ENCODE measurements around the gene PLEKHG4B.

PLEKHG4B gene

DNA sequence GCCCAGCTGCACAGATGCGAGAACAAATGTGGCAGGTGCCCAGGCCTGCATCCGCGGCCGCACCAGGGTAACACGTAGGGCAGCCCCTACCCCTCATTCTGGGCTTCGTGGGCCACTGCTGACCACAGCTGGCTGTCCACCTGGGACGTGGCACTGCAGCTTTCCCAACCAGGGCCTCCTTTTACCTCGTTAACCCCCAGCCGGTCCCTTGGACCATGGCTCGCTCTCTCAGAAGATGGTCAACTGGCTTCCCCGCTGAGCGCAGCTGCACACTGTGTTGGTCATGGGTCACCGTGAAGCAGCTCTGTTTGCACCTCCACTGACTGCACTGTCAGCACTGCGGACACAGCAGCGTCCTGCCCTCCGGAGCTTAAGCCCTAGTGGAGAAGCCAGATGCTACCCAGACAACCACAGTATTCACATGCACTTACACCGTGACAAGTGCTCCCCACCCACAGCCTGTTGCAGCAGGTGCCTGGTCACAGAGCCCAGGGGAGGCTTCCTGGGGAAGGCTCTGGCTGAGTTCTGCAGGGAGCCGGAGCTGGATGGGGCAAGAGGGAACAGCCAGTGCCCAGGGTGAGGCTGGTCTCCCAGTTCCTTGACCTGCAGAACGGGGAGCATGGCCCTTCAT is 10.5 kb upstream of the PLEKHG4B start:
- TF ChIP-seq, protein P1, sequence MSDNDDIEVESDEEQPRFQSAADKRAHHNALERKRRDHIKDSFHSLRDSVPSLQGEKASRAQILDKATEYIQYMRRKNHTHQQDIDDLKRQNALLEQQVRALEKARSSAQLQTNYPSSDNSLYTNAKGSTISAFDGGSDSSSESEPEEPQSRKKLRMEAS (IDR thresholded peaks at IDR 0.05) = no peak; the same call in 1 of the 2 replicates
- no peak for TF ChIP-seq CEBPB (IDR thresholded peaks at IDR 0.05)
- no peak for TF ChIP-seq FOXM1 (IDR thresholded peaks at IDR 0.05; ENCODE audit: borderline replicate concordance, low read depth)
- no peak for TF ChIP-seq RAD21 (IDR thresholded peaks at IDR 0.05; ENCODE audit: low read depth)
- TF ChIP-seq TCF12 (IDR thresholded peaks at IDR 0.05; ENCODE audit: low read depth) = 0 out of 2 replicates have a peak, but pooled peaks have one; percentile 10
- TF ChIP-seq ZBTB7A (IDR thresholded peaks at IDR 0.05; ENCODE audit: low read depth) = no peak

DNA sequence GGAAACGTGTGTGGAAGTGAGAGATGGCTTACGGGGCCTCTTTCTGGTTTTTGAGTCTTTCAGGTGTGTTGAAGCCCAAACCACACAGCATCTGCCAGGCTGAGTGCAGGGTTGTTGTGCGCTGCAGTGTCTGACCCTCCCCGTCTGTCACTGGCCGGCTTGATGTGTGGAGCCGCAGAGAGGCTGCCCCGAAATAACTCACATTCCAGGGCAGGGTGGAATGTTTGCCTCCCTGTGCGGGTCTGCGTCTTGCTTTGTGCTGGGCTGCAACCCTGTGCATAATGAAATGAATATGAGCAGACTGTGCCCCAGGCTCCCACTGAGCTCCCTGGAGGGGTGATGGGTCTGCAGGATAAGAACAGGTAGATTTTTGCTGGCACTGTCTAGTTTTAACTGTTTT is 9.9 kb upstream of the PLEKHG4B start:
- peak; percentile 100 for TF ChIP-seq TEAD4 (IDR thresholded peaks at IDR 0.05)
- TF ChIP-seq YY1 (IDR thresholded peaks at IDR 0.05; ENCODE audit: low read depth) = peak; percentile 58; the same call in 1 of the 2 replicates
- TF ChIP-seq, protein P2, sequence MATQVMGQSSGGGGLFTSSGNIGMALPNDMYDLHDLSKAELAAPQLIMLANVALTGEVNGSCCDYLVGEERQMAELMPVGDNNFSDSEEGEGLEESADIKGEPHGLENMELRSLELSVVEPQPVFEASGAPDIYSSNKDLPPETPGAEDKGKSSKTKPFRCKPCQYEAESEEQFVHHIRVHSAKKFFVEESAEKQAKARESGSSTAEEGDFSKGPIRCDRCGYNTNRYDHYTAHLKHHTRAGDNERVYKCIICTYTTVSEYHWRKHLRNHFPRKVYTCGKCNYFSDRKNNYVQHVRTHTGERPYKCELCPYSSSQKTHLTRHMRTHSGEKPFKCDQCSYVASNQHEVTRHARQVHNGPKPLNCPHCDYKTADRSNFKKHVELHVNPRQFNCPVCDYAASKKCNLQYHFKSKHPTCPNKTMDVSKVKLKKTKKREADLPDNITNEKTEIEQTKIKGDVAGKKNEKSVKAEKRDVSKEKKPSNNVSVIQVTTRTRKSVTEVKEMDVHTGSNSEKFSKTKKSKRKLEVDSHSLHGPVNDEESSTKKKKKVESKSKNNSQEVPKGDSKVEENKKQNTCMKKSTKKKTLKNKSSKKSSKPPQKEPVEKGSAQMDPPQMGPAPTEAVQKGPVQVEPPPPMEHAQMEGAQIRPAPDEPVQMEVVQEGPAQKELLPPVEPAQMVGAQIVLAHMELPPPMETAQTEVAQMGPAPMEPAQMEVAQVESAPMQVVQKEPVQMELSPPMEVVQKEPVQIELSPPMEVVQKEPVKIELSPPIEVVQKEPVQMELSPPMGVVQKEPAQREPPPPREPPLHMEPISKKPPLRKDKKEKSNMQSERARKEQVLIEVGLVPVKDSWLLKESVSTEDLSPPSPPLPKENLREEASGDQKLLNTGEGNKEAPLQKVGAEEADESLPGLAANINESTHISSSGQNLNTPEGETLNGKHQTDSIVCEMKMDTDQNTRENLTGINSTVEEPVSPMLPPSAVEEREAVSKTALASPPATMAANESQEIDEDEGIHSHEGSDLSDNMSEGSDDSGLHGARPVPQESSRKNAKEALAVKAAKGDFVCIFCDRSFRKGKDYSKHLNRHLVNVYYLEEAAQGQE (IDR thresholded peaks at IDR 0.05; ENCODE audit: low read depth) = no peak
- TF ChIP-seq, protein P1 (IDR thresholded peaks at IDR 0.05) = peak; percentile 68
- TF ChIP-seq RAD21 (IDR thresholded peaks at IDR 0.05; ENCODE audit: low read depth) = 0 out of 2 replicates have a peak, but pooled peaks have one; percentile 28
- TF ChIP-seq EGR1 (IDR thresholded peaks at IDR 0.05) = no peak
- peak; percentile 88 for TF ChIP-seq EP300 (IDR thresholded peaks at IDR 0.05; ENCODE audit: borderline replicate concordance)
- TF ChIP-seq FOXM1 (IDR thresholded peaks at IDR 0.05; ENCODE audit: borderline replicate concordance, low read depth) = peak; percentile 65
- TF ChIP-seq ZBTB7A (IDR thresholded peaks at IDR 0.05; ENCODE audit: low read depth) = no peak
- peak; percentile 63 for TF ChIP-seq NFIC (IDR thresholded peaks at IDR 0.05)
- TF ChIP-seq TCF12 (IDR thresholded peaks at IDR 0.05; ENCODE audit: low read depth) = peak; percentile 89
- TF ChIP-seq CREB1 (IDR thresholded peaks at IDR 0.05; ENCODE audit: low read depth) = no peak

DNA sequence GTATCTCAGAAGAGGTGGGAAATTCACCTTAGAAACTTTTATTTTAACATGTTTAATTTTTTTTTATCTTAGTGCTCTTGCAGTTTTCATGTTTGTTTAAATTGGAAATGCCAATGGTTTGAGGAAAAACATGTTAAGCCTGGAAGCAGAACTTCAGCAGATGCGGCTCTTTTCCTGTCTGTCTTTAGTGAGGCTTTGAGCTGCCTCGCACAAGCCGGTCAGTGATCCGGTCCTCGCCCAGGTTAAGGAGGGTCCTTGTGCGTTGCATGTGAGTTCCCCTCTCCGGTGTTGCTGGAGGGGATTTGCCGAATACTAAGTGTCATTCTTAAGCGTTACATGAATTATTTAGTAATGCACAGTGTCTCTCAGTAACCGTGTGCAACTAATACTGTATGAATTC is 9.4 kb upstream of the PLEKHG4B start:
- TF ChIP-seq NFIC (IDR thresholded peaks at IDR 0.05) (no peak), EP300 (IDR thresholded peaks at IDR 0.05; ENCODE audit: borderline replicate concordance) (no peak), RAD21 (IDR thresholded peaks at IDR 0.05; ENCODE audit: low read depth) (no peak), YY1 (IDR thresholded peaks at IDR 0.05; ENCODE audit: low read depth) (no peak), ZBTB7A (IDR thresholded peaks at IDR 0.05; ENCODE audit: low read depth) (no peak), TAF1 (IDR thresholded peaks at IDR 0.05; ENCODE audit: low read depth) (no peak), EGR1 (IDR thresholded peaks at IDR 0.05) (no peak), CREB1 (IDR thresholded peaks at IDR 0.05; ENCODE audit: low read depth) (no peak), TCF12 (IDR thresholded peaks at IDR 0.05; ENCODE audit: low read depth) (no peak), CEBPB (IDR thresholded peaks at IDR 0.05) (no peak), TEAD4 (IDR thresholded peaks at IDR 0.05) (no peak), FOXM1 (IDR thresholded peaks at IDR 0.05; ENCODE audit: borderline replicate concordance, low read depth) (no peak)
- TF ChIP-seq, protein P3, sequence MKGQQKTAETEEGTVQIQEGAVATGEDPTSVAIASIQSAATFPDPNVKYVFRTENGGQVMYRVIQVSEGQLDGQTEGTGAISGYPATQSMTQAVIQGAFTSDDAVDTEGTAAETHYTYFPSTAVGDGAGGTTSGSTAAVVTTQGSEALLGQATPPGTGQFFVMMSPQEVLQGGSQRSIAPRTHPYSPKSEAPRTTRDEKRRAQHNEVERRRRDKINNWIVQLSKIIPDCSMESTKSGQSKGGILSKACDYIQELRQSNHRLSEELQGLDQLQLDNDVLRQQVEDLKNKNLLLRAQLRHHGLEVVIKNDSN (IDR thresholded peaks at IDR 0.05) = no peak
- TF ChIP-seq, protein P1 (IDR thresholded peaks at IDR 0.05) = no peak
- TF ChIP-seq, protein P2 (IDR thresholded peaks at IDR 0.05; ENCODE audit: low read depth) = no peak

DNA sequence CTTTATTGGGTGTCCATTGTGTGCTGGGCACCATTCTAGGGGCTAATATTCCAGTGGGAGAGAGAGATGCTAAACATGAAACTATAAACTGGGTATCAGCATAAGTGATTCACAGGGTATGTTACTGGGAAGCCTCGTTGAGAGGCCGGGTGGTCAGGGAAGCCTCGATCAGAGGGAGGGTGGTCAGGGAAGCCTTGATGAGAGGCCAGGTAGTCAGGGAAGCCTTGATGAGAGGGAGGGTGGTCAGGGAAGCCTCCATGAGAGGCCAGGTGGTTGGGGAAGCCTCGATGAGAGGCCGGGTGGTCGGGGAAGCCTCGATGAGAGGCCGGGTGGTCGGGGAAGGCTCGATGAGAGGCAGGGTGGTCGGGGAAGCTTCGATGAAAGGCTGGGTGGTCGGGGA is 8.9 kb upstream of the PLEKHG4B start:
- TF ChIP-seq TAF1 (IDR thresholded peaks at IDR 0.05; ENCODE audit: low read depth) = no peak
- no peak for TF ChIP-seq RAD21 (IDR thresholded peaks at IDR 0.05; ENCODE audit: low read depth)
- TF ChIP-seq, protein P2 (IDR thresholded peaks at IDR 0.05; ENCODE audit: low read depth) = no peak
- no peak for TF ChIP-seq ZBTB7A (IDR thresholded peaks at IDR 0.05; ENCODE audit: low read depth)
- no peak for TF ChIP-seq TEAD4 (IDR thresholded peaks at IDR 0.05)
- no peak for TF ChIP-seq FOXM1 (IDR thresholded peaks at IDR 0.05; ENCODE audit: borderline replicate concordance, low read depth)
- TF ChIP-seq, protein P1 (IDR thresholded peaks at IDR 0.05) = no peak
- TF ChIP-seq, protein P3 (IDR thresholded peaks at IDR 0.05) = no peak
- no peak for TF ChIP-seq TCF12 (IDR thresholded peaks at IDR 0.05; ENCODE audit: low read depth)
- TF ChIP-seq CEBPB (IDR thresholded peaks at IDR 0.05) = no peak
- no peak for TF ChIP-seq EP300 (IDR thresholded peaks at IDR 0.05; ENCODE audit: borderline replicate concordance)
- TF ChIP-seq CREB1 (IDR thresholded peaks at IDR 0.05; ENCODE audit: low read depth) = no peak
- TF ChIP-seq EGR1 (IDR thresholded peaks at IDR 0.05) = no peak

All from Ishikawa (cell line).